Measurements from ENCODE around the gene PHF21B. TPM values are rescaled to one million over a fixed set of nuclear protein-coding genes. Genes with fewer than 3 reads are reported as not detected.

PHF21B gene
- total RNA-seq, 2 experiments from 2014 or later, result not detected

DNA sequence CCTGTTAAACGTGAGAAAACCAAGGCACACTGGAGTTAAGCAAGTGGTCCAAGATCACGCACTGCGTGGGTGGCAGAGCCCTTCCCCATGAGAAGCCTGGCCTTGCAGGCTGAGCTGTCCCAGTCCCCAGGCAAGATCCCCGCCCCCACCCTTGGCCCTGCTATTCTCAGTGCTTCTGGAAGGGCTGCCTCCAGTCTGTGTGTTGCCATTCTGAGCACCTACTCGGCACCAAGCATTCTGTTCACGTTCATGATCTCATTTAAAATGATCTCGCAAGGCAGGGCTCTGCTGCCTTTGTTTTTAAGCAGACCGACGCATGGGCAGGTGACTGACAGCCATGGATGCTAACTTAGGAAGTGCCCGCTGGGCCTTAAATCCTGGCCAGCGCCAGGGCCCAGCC lies 62.8 kb downstream of the PHF21B start:
- Mint-ChIP-seq H3K36me3 (no peaks in the 10 kb centered on the region), H3K27ac (no peak overlapping the region), H3K27me3 (no peaks in the 10 kb centered on the region), H3K9me3 (peaks cover 7% of the 10 kb centered on the region), H3K4me3 (no peak overlapping the region), H3K4me1 (ENCODE audit: low read depth) (no peaks in the 10 kb centered on the region)
- CTCF ChIA-PET, result no interaction called here
- no peak for DNase-seq
- intact Hi-C loops (cut with micrococcal nuclease), result no loop called here
- POLR2A ChIA-PET, result no interaction called here

DNA sequence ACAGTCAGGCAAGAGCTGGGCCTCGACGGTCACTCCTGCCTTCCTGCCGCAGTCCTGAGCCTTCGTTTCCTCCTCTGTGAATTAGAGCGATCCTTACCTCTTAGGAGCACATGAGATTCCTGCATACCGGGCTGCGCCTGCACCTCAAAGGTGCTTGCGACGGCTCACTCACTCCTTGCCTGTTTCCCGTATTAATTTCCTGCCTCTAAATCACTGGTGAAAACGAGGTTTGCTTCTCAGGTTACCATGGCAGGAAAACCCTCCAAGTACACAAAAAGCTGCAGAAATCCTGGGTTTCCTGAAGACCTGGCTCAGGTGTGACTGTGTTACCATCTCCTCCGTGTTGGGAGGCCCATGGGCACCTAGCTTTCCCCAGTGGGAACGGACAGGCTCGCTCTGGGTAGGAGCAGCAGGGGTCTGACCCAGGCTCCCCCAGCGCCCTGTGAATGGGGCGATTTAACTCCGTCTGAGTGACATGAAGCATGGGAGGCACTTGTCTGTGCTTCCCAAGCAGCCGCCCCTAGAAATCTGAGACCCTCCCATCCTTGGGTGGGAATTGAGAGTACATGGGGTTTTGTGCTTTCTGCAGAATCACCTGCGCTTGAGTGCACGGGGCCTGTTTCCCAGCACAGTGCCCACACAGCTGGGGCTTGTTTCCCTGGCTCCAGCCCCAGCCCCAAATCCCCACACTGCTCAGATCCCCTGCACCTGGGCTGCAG lies 64.8 kb downstream of the PHF21B start:
- ChIA-PET POLR2A (no interaction called here), CTCF (no interaction called here)
- DNase-seq, result no peak
- no peaks in the 10 kb centered on the region for H3K36me3 Mint-ChIP-seq
- no peaks in the 10 kb centered on the region for H3K9me3 Mint-ChIP-seq
- intact Hi-C loops (cut with micrococcal nuclease), result no loop called here
- H3K4me3 Mint-ChIP-seq, result no peak overlapping the region
- no peak overlapping the region for H3K27ac Mint-ChIP-seq
- H3K27me3 Mint-ChIP-seq, result peaks cover 3% of the 10 kb centered on the region
- no peaks in the 10 kb centered on the region for H3K4me1 Mint-ChIP-seq (ENCODE audit: low read depth)

DNA sequence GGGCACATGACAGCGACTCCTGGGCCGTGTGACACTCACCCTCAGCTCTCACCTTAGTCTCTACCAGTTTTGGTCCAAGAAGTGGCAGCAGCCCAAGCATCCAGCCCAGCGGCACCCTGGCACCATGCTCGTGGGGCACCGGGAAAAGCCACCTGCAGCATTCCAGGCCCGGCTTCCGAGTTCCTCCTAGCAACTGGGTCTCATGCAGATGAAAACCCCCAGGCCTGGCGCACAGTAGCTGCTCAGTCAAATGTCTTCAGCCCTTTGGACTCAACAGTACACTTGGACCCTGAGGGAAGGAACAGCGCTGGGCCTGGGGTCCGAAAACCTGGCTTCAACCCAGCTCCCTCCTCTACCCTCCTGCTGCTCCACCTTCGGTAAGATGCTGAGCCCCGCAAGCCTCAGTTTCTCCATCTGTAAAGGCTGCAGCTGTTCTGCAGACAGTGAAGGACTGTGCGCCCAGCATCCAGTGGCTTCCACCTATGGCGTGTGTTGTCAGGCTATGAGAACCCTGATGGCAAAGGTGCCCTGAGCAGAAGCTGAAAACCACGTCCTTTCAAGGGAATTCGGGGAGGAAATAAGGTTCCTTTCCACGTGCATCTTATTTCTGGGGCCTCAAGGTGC lies 66.0 kb downstream of the PHF21B start:
- Mint-ChIP-seq H3K36me3 (no peaks in the 10 kb centered on the region), H3K27ac (no peak overlapping the region), H3K9me3 (no peaks in the 10 kb centered on the region), H3K27me3 (peaks cover 3% of the 10 kb centered on the region), H3K4me3 (no peak overlapping the region), H3K4me1 (ENCODE audit: low read depth) (no peaks in the 10 kb centered on the region)
- no peak for DNase-seq
- ChIA-PET POLR2A (no interaction called here), CTCF (no interaction called here)
- intact Hi-C loops (cut with micrococcal nuclease), result no loop called here

DNA sequence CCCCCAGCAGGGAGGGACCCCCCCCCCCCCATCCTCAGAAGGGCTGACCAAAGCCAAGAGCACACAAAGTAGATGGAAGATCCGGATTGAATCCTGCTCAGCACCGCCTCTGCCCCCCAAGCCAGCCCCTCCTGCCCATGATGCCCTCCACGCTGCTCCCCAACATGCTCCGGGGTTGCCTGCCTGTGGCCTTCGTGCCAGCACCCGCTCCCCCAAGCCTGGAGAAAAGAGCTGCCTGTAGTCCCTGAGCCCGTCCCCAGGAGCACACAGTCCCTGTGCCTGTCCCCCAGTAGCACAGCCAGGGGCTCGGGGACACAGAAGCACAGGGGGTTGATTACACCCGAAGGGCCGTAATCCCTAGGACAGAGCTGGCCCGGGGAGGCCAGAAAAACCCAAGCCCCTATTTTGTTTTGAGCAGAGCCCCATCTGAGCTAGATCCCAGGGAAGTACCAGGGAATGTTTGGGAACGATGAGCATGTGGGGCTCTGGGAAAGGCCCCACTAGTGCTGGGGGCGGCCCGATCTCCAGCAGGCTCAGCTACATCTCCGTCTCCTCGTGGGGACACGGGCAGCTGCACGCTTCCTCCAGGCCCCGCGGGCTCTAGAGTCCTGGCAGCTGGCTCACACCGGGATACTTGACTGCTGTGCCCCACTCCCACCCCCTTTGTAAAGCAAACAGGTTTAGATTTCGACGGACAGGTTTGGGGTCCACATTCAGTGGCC lies 66.7 kb downstream of the PHF21B start:
- CTCF ChIA-PET, result no interaction called here
- H3K4me1 Mint-ChIP-seq (ENCODE audit: low read depth), result no peaks in the 10 kb centered on the region
- H3K27ac Mint-ChIP-seq, result no peak overlapping the region
- peaks cover 3% of the 10 kb centered on the region for H3K27me3 Mint-ChIP-seq
- no peak overlapping the region for H3K4me3 Mint-ChIP-seq
- intact Hi-C loops (cut with micrococcal nuclease), result no loop called here
- POLR2A ChIA-PET, result no interaction called here
- no peaks in the 10 kb centered on the region for H3K9me3 Mint-ChIP-seq
- H3K36me3 Mint-ChIP-seq, result no peaks in the 10 kb centered on the region
- no peak for DNase-seq

- H3K4me3 Mint-ChIP-seq, result no peak overlapping the region
- H3K9me3 Mint-ChIP-seq, result no peaks in the 10 kb centered on the region
- peaks cover 4% of the 10 kb centered on the region for H3K27me3 Mint-ChIP-seq
- ChIA-PET CTCF (no interaction called here), POLR2A (no interaction called here)
- H3K36me3 Mint-ChIP-seq, result no peaks in the 10 kb centered on the region
- intact Hi-C loops (cut with micrococcal nuclease), result no loop called here
- DNase-seq, result no peak
- no peaks in the 10 kb centered on the region for H3K4me1 Mint-ChIP-seq (ENCODE audit: low read depth)
- no peak overlapping the region for H3K27ac Mint-ChIP-seq
These were observed 67.7 kb downstream of the PHF21B start for GRCh38 chr22:44942056-44942455.

DNA sequence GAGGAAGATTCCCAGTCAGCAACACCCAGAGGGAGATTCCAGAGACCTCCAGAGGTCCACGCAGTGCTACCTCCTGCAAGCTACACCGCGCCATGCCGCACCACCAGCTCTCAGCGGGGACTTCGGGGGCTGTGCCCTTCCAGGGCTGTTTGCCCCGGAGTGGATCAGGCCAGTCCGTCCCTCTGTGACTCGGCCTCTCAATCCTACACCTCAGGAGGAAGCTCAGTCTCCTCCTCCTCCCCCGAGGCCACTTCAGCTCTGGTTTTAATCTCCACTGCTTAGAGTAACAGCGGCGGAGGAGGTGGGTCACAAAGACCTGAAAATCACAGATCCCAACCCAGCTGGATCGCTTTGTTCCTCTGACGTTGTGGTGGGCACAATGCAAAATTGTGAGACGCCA lies 68.6 kb downstream of the PHF21B start:
- Mint-ChIP-seq H3K4me1 (ENCODE audit: low read depth) (no peaks in the 10 kb centered on the region), H3K27me3 (peaks cover 6% of the 10 kb centered on the region), H3K4me3 (no peak overlapping the region), H3K9me3 (no peaks in the 10 kb centered on the region), H3K27ac (no peak overlapping the region), H3K36me3 (no peaks in the 10 kb centered on the region)
- DNase-seq, result no peak
- POLR2A ChIA-PET, result no interaction called here
- intact Hi-C loops (cut with micrococcal nuclease), result no loop called here
- CTCF ChIA-PET, result no interaction called here

DNA sequence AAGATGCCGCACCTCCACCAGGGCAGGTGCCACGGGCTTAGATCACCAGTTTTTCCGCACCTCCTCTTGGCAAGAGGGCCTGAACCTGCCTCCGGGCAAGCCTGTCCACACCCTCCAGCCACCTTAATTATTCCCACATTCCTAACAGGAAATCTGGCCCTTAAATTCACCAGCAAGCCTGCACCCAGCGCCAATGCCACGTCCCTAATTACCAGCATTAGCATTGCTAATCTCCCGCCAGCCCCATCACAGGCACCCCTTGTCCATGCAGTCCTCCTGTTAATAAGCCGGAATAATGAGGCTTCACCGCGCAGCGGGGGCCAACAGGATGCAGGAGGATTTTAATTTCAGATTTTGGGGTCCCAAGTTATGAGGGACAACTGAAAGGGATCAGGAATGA lies 69.7 kb downstream of the PHF21B start:
- ChIA-PET CTCF (no interaction called here), POLR2A (no interaction called here)
- H3K4me1 Mint-ChIP-seq (ENCODE audit: low read depth), result no peaks in the 10 kb centered on the region
- peaks cover 6% of the 10 kb centered on the region for H3K27me3 Mint-ChIP-seq
- DNase-seq, result no peak
- H3K36me3 Mint-ChIP-seq, result no peaks in the 10 kb centered on the region
- no peak overlapping the region for H3K4me3 Mint-ChIP-seq
- intact Hi-C loops (cut with micrococcal nuclease), result no loop called here
- H3K9me3 Mint-ChIP-seq, result no peaks in the 10 kb centered on the region
- H3K27ac Mint-ChIP-seq, result no peak overlapping the region

- POLR2A ChIA-PET, result no interaction called here
- Mint-ChIP-seq H3K9me3 (no peaks in the 10 kb centered on the region), H3K4me1 (ENCODE audit: low read depth) (no peaks in the 10 kb centered on the region)
These were observed 70.4 kb downstream of the PHF21B start for GRCh38 chr22:44939451-44939850.

DNA sequence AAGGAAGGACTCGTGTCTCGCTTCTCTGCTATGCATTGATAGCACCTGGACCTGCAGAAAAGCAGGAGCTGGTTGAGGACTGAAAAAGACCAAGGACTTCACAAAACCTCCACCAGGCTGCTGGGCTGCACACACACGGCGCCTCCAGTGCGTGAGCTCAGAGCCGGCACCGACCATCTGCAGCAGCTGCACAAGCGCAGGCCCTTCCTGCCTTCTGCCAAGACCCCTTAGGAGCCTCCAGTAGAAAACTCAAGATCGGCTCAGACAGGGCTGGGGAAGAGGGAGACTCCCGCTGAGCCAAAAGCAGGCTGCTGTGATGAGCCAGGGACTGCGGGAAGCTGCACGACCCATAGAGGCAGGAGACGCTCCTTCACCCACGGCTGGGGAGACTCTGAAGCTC lies 70.9 kb downstream of the PHF21B start:
- Mint-ChIP-seq H3K36me3 (no peaks in the 10 kb centered on the region), H3K27me3 (peaks cover 6% of the 10 kb centered on the region), H3K27ac (no peak overlapping the region), H3K9me3 (no peaks in the 10 kb centered on the region), H3K4me3 (no peak overlapping the region), H3K4me1 (ENCODE audit: low read depth) (no peaks in the 10 kb centered on the region)
- POLR2A ChIA-PET, result no interaction called here
- CTCF ChIA-PET, result no interaction called here
- intact Hi-C loops (cut with micrococcal nuclease), result no loop called here
- no peak for DNase-seq

More at GRCh38 chr22:44939451-44939850, 70.4 kb downstream of the PHF21B start:
- Mint-ChIP-seq H3K27me3 (peaks cover 6% of the 10 kb centered on the region), H3K27ac (no peak overlapping the region), H3K36me3 (no peaks in the 10 kb centered on the region), H3K4me3 (no peak overlapping the region)
- intact Hi-C loops (cut with micrococcal nuclease), result no loop called here
- DNase-seq, result no peak
- CTCF ChIA-PET, result no interaction called here

GRCh38 chr22:44937216-44937615 lies 72.6 kb downstream of the PHF21B start:
- intact Hi-C loops (cut with micrococcal nuclease), result no loop called here
- no peaks in the 10 kb centered on the region for H3K4me1 Mint-ChIP-seq (ENCODE audit: low read depth)
- H3K9me3 Mint-ChIP-seq, result no peaks in the 10 kb centered on the region
- no peaks in the 10 kb centered on the region for H3K36me3 Mint-ChIP-seq
- H3K27me3 Mint-ChIP-seq, result peaks cover 11% of the 10 kb centered on the region
- CTCF ChIA-PET, result no interaction called here
- H3K4me3 Mint-ChIP-seq, result no peak overlapping the region
- POLR2A ChIA-PET, result no interaction called here
- DNase-seq, result no peak
- no peak overlapping the region for H3K27ac Mint-ChIP-seq

- CTCF ChIA-PET, result no interaction called here
- no peaks in the 10 kb centered on the region for H3K36me3 Mint-ChIP-seq
- intact Hi-C loops (cut with micrococcal nuclease), result no loop called here
These were observed 73.6 kb downstream of the PHF21B start for GRCh38 chr22:44936201-44936600.

DNA sequence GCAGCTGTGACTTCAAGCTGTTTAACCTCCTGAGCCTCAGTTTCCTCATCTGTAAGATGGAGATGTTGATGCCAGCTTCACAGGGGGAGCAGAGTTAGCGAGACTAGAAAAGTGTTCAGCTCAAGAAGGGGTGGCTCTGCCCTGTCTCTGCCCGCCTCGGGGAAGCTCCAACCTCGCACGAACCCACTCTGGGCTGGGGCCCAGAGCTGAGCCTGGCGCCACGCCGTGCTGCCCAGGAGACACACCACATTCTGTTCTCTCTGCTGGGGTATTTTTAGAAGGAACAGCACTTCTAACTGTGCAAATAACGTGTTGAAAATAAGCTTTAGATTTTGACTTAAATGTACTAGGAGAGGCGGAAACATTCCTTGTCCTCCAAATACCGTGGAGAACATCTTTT lies 74.1 kb downstream of the PHF21B start:
- no peak for DNase-seq
- H3K27ac Mint-ChIP-seq, result no peak overlapping the region
- H3K9me3 Mint-ChIP-seq, result no peaks in the 10 kb centered on the region
- no peak overlapping the region for H3K4me3 Mint-ChIP-seq
- POLR2A ChIA-PET, result no interaction called here
- H3K27me3 Mint-ChIP-seq, result peaks cover 9% of the 10 kb centered on the region
- H3K4me1 Mint-ChIP-seq (ENCODE audit: low read depth), result no peaks in the 10 kb centered on the region
- intact Hi-C loops (cut with micrococcal nuclease), result no loop called here
- H3K36me3 Mint-ChIP-seq, result no peaks in the 10 kb centered on the region
- CTCF ChIA-PET, result no interaction called here

More at GRCh38 chr22:44936201-44936600, 73.6 kb downstream of the PHF21B start:
- H3K27me3 Mint-ChIP-seq, result peaks cover 11% of the 10 kb centered on the region
- H3K4me3 Mint-ChIP-seq, result no peak overlapping the region
- no peaks in the 10 kb centered on the region for H3K4me1 Mint-ChIP-seq (ENCODE audit: low read depth)
- H3K27ac Mint-ChIP-seq, result no peak overlapping the region
- POLR2A ChIA-PET, result no interaction called here
- no peak for DNase-seq
- no peaks in the 10 kb centered on the region for H3K9me3 Mint-ChIP-seq

DNA sequence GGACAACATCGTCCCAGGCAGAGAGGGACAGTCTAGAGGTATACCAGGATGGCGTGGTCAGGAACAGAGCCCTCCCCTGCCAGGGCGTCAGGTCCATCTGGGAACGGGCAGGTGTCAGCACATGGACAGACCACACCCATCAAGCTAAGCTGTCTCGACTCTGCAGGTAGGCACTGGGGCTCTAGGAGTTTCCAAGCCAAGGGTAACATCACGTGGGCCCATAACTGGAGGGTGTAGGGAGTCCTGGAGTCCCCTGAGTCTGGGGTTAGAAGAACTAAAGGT lies 75.4 kb downstream of the PHF21B start:
- intact Hi-C loops (cut with micrococcal nuclease), result no loop called here
- no peak overlapping the region for H3K27ac Mint-ChIP-seq
- CTCF ChIA-PET, result no interaction called here
- no peaks in the 10 kb centered on the region for H3K4me1 Mint-ChIP-seq (ENCODE audit: low read depth)
- DNase-seq, result no peak
- no peaks in the 10 kb centered on the region for H3K36me3 Mint-ChIP-seq
- H3K27me3 Mint-ChIP-seq, result peaks cover 7% of the 10 kb centered on the region
- POLR2A ChIA-PET, result no interaction called here
- no peaks in the 10 kb centered on the region for H3K9me3 Mint-ChIP-seq
- no peak overlapping the region for H3K4me3 Mint-ChIP-seq
